GM12878 (cell line): ENCODE data around the gene B9D2.

ENCODE experiments used
- BCL11A ChIP-seq: IDR thresholded peaks from 2 replicates; pipeline ENCODE4 v1.6.1; 2011; ENCODE audit warnings: low read depth, low read length
- CEBPB ChIP-seq, 2 experiments: fragments of 150-350 bp in 1 of 2; IDR thresholded peaks; 2 replicates each; pipeline ENCODE4 v1.6.1; 2012 to 2014; ENCODE audit warnings: low read depth in 2 of 2, low read length in 2 of 2, borderline replicate concordance in 1 of 2, inconsistent platforms in 1 of 2
- CTCF ChIP-seq, 3 experiments: IDR thresholded peaks in 2 of 3; conservative IDR thresholded peaks in 1 of 3; 2 replicates each; pipeline ENCODE4 v1.5.1; 2011; ENCODE audit warnings: low read depth in 3 of 3, low read length in 3 of 3, mild to moderate bottlenecking in 3 of 3, control low read depth in 2 of 3, moderate library complexity in 2 of 3, inconsistent platforms in 1 of 3, mixed read lengths in 1 of 3; ENCODE audit not compliant: control insufficient read depth in 2 of 3, insufficient read depth in 1 of 3; ENCODE audit errors: extremely low read depth in 1 of 3
- E2F8 ChIP-seq: fragments of 450-650 bp; IDR thresholded peaks from 2 replicates; pipeline ENCODE4 v1.6.1; 2018; ENCODE audit warnings: mild to moderate bottlenecking, low read depth, moderate library complexity; ENCODE audit not compliant: partially characterized antibody
- POLR2A ChIP-seq: IDR thresholded peaks from 2 replicates; pipeline ENCODE4 v1.6.1; 2011; ENCODE audit warnings: low read depth, mild to moderate bottlenecking, low read length
- RELA ChIP-seq: fragments of 450-650 bp; IDR thresholded peaks from 2 replicates; pipeline ENCODE4 v1.8.0; 2014; ENCODE audit warnings: borderline replicate concordance; ENCODE audit not compliant: partially characterized antibody
- TF ChIP-seq, protein P1 (sequence below): fragments of 450-650 bp; IDR thresholded peaks from 2 replicates; pipeline ENCODE4 v1.6.1; 2017; ENCODE audit warnings: mild to moderate bottlenecking

- TF ChIP-seq RELA (no peak), BCL11A (no peak), CTCF (IDR thresholded peaks at IDR 0.05 in 2 of 3, conservative IDR thresholded peaks at IDR 0.05 in 1 of 3; ENCODE audit: control insufficient read depth in 2 of 3, extremely low read depth in 1 of 3, insufficient read depth in 1 of 3, low read depth in 3 of 3, low read length in 3 of 3) (no peak), E2F8 (no peak), CEBPB (IDR thresholded peaks at IDR 0.05; ENCODE audit: borderline replicate concordance in 1 of 2, low read depth in 2 of 2, low read length in 2 of 2) (no peak), POLR2A (no peak)
- TF ChIP-seq, protein P1, sequence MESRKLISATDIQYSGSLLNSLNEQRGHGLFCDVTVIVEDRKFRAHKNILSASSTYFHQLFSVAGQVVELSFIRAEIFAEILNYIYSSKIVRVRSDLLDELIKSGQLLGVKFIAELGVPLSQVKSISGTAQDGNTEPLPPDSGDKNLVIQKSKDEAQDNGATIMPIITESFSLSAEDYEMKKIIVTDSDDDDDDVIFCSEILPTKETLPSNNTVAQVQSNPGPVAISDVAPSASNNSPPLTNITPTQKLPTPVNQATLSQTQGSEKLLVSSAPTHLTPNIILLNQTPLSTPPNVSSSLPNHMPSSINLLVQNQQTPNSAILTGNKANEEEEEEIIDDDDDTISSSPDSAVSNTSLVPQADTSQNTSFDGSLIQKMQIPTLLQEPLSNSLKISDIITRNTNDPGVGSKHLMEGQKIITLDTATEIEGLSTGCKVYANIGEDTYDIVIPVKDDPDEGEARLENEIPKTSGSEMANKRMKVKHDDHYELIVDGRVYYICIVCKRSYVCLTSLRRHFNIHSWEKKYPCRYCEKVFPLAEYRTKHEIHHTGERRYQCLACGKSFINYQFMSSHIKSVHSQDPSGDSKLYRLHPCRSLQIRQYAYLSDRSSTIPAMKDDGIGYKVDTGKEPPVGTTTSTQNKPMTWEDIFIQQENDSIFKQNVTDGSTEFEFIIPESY = no peak
Observed at GRCh38 chr19:41405776-41406175, 41.8 kb upstream of the B9D2 start.
